Kidney (tissue), 14 donors: Measurements from ENCODE around the gene SIDT2. TPM values are rescaled to one million over a fixed set of nuclear protein-coding genes. Genes with fewer than 3 reads are reported as not detected.

ENCODE experiments used
- DNase-seq, 5 donors: peaks; one replicate each; pipeline ENCODE4 v3.0.0-alpha.2; 2013 to 2020
- FAIRE-seq: peaks from 2 replicates; lab custom pipeline; 2012; peaks lifted over from hg19 to GRCh38; lab: Jason Lieb, UNC
- H3K27ac ChIP-seq, 2 donors: one replicate each; pipeline ENCODE4 v1.7.0; 2013; ENCODE audit warnings: low read depth in 2 of 2, low read length in 2 of 2, inconsistent platforms in 1 of 2
- H3K27me3 ChIP-seq: one replicate; pipeline ENCODE4 v1.7.1; 2013; ENCODE audit warnings: low read length, inconsistent platforms; ENCODE audit not compliant: control insufficient read depth, insufficient read depth
- H3K36me3 ChIP-seq, 3 donors: one replicate each; pipeline versions ENCODE4 v1.7.0 to v1.7.1; 2013; ENCODE audit warnings: low read length in 3 of 3, control low read depth in 1 of 3, inconsistent platforms in 1 of 3; ENCODE audit not compliant: insufficient read depth in 3 of 3, control insufficient read depth in 2 of 3
- H3K4me1 ChIP-seq, 3 donors: one replicate each; pipeline versions ENCODE4 v1.7.0 to v1.7.1; 2013; ENCODE audit warnings: low read length in 3 of 3, inconsistent platforms in 1 of 3, low read depth in 1 of 3; ENCODE audit not compliant: control insufficient read depth in 2 of 3, insufficient read depth in 2 of 3
- H3K4me3 ChIP-seq, 3 donors: one replicate each; pipeline versions ENCODE4 v1.7.0 to v1.8.1; 2013; ENCODE audit warnings: low read length in 3 of 3, control low read depth in 1 of 3, inconsistent platforms in 1 of 3
- H3K9ac ChIP-seq, 3 donors: one replicate each; pipeline versions ENCODE4 v1.7.0 to v1.7.1; 2013; ENCODE audit warnings: low read length in 3 of 3, control low read depth in 1 of 3, inconsistent platforms in 1 of 3
- H3K9me3 ChIP-seq, 3 donors: one replicate each; pipeline versions ENCODE4 v1.7.0 to v1.7.1; 2013; ENCODE audit warnings: low read length in 3 of 3, control low read depth in 1 of 3, inconsistent platforms in 1 of 3; ENCODE audit not compliant: control insufficient read depth in 2 of 3, insufficient read depth in 1 of 3
- intact Hi-C: fragments of 100-400 bp; cut with DNase I; formaldehyde crosslinking; loops from one replicate; pipeline ENCODE4 v1.11.1; 2022
- polyA plus RNA-seq: library from polyadenylated mRNA; stranded (reverse); fragments of 350-450 nt; fragmentation: Illumina TruSeq; extraction: RNeasy Lipid Tissue Mini Kit (QIAGEN cat#74804); gene quantifications from one replicate; pipeline ENCODE4 v1.2.3, GENCODE V29; 2014; ENCODE audit warnings: low read depth, low replicate concordance; ENCODE audit not compliant: insufficient read depth
- total RNA-seq: library from RNA; stranded (reverse); fragmentation: NEBNext Ultra II Directional; extraction: Animal tissue kit (Norgen Biotek cat#: 25700); gene quantifications from one replicate; pipeline ENCODE4 v1.2.1, GENCODE V29; 2021
- TF ChIP-seq, protein P1 (sequence below): IDR thresholded peaks from 3 replicates; pipeline ENCODE4 v1.5.1; 2012; ENCODE audit warnings: mild to moderate bottlenecking, moderate library complexity, borderline replicate concordance; ENCODE audit not compliant: insufficient read depth; ENCODE audit errors: extremely low read depth
- donor health status: control.
- donor health status: control.
- donor health status: control.
- donor health status: control.
- donor health status: control.
- donor health status: DM: yes; HTN: yes; CAD: no.
- donor health status: Normal renal cell carcinoma (clear cell type).

Gene SIDT2
- total and polyA plus RNA-seq, 2 donors from 2014 or later, result 16.4 to 37.4 TPM

DNA sequence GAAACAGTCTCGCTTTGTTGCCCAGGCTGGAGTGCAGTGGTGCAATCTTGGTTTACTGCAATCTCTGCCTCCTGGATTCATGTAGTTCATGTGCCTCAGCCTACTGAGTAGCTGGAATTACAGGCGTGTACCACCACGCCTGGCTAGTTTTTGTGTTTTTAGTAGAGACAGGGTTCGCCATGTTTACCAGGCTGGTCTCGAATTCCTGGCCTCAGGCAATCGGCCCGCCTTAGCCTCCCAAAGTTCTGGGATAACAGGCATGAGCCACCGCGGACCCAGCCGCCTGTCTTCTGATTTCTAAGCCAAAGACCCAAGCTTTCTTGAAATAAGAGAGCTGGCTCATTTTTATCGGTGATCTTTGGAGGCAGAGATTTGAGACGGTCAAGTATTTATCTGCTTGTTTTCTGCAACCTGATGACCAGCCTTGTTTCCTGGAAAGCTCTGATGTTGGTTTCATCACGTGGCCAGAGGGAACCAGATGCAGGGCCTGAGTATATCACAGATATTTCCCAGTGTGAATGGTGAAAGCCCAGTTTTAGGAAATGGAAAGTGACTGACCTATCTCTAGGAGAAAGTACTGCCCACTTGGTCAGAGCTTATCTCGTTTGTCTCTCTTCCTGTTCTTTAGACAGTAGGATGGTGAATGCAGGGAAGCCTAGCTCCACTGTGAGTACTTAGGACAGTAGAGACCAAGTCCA, 5.7 kb upstream of the SIDT2 start:
- intact Hi-C loops, result no loop called here
- H3K27ac ChIP-seq, result peak overlapping the region; percentile 5 to 20
- H3K27me3 ChIP-seq, result no peaks in the 10 kb centered on the region
- H3K9me3 ChIP-seq, result no peaks in the 10 kb centered on the region
- peaks cover 0 to 11% (median 3%) of the 10 kb centered on the region in 3 donors for H3K36me3 ChIP-seq
- no peak overlapping the region for H3K4me3 ChIP-seq
- FAIRE-seq, result no peak
- H3K9ac ChIP-seq, result no peak overlapping the region
- TF ChIP-seq, protein P1, sequence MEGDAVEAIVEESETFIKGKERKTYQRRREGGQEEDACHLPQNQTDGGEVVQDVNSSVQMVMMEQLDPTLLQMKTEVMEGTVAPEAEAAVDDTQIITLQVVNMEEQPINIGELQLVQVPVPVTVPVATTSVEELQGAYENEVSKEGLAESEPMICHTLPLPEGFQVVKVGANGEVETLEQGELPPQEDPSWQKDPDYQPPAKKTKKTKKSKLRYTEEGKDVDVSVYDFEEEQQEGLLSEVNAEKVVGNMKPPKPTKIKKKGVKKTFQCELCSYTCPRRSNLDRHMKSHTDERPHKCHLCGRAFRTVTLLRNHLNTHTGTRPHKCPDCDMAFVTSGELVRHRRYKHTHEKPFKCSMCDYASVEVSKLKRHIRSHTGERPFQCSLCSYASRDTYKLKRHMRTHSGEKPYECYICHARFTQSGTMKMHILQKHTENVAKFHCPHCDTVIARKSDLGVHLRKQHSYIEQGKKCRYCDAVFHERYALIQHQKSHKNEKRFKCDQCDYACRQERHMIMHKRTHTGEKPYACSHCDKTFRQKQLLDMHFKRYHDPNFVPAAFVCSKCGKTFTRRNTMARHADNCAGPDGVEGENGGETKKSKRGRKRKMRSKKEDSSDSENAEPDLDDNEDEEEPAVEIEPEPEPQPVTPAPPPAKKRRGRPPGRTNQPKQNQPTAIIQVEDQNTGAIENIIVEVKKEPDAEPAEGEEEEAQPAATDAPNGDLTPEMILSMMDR, result no peak
- peaks cover 8 to 9% (median 8%) of the 10 kb centered on the region in 3 donors for H3K4me1 ChIP-seq
- DNase-seq, result peak in 4 of 5 donors; percentile 68 to 86 (median 74)

DNA sequence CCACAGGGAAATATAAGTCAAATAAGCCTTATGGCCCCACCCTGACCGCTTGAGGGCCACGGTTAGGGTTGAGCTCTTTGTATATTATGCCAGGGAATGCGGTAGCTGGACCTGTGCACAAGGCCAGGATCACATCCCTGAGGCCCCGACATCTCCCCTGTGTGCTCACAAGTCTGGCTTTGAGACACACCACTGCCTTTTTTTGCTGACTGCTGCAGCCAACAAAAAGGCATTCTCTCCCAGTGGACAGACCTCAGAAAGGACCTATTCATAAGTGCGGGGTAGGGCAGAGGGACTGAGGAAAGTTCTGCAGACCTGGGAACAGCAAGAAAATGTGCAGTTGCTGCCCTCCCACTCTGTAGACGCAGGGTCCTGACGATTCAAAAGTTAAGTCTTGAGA, 3.4 kb upstream of the SIDT2 start:
- TF ChIP-seq, protein P1, result no peak
- Histone ChIP-seq H3K27me3 (no peaks in the 10 kb centered on the region), H3K4me1 (peaks cover 8 to 17% (median 9%) of the 10 kb centered on the region in 3 donors), H3K9ac (no peak overlapping the region), H3K4me3 (no peak overlapping the region), H3K9me3 (no peaks in the 10 kb centered on the region), H3K36me3 (peaks cover 0 to 4% (median 3%) of the 10 kb centered on the region in 3 donors), H3K27ac (no peak overlapping the region)
- intact Hi-C loops, result no loop called here
- no peak for DNase-seq
- no peak for FAIRE-seq

DNA sequence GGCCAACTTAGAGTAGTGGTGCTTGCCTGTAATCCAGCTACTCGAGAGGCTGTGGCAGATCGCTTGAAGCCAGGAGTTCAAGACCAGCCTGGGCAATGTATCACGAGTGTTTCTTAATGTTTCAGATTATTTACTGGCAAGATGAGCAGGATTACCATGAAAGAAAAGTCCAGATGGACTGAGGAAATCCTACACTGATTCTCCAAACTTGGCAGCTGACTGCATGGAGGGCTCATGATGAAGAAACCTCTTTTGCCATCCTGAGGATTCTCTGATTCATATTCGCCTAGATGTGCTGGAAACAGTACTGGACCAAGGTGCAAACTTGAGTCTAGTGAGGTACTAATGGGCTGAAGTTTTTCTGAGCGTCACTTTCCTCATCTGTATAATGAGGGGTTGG, 2.8 kb upstream of the SIDT2 start:
- no peak overlapping the region for H3K4me3 ChIP-seq
- no peak for DNase-seq
- H3K9ac ChIP-seq, result no peak overlapping the region
- no peaks in the 10 kb centered on the region for H3K9me3 ChIP-seq
- TF ChIP-seq, protein P1, result no peak
- intact Hi-C loops, result no loop called here
- H3K27me3 ChIP-seq, result no peaks in the 10 kb centered on the region
- no peak overlapping the region for H3K27ac ChIP-seq
- no peak for FAIRE-seq
- H3K36me3 ChIP-seq, result peaks cover 0 to 4% (median 3%) of the 10 kb centered on the region in 3 donors
- peaks cover 8 to 20% (median 10%) of the 10 kb centered on the region in 3 donors for H3K4me1 ChIP-seq
